ENCODE measurements around the gene CHKA.

GRCh38 chr11:68065841-68066240, 55.3 kb downstream of the CHKA start:
- TF ChIP-seq CTCF (IDR thresholded peaks at IDR 0.05) (no peak), POLR2A (IDR thresholded peaks at IDR 0.05) (no peak), EP300 (IDR thresholded peaks at IDR 0.05) (no peak), POLR2AphosphoS5 (IDR thresholded peaks at IDR 0.05) (no peak)

All from suprapubic skin (tissue), 4 donors.